PFSK-1 (cell line): ENCODE data around the gene PGLYRP1.

Source experiments
- POLR2AphosphoS5 ChIP-seq: IDR thresholded peaks from 2 replicates; pipeline ENCODE4 v1.6.1; 2012; ENCODE audit warnings: low read depth, mild to moderate bottlenecking, control low read depth, low read length, moderate library complexity
- TAF1 ChIP-seq: IDR thresholded peaks from 2 replicates; pipeline ENCODE4 v1.6.1; 2012; ENCODE audit warnings: low read length, control low read depth, borderline replicate concordance; ENCODE audit not compliant: insufficient read depth
- TF ChIP-seq, protein P1 (sequence below), 2 experiments: IDR thresholded peaks; 2 replicates each; pipeline versions ENCODE4 v1.6.1 to v1.8.0; 2011 to 2012; ENCODE audit warnings: low read depth in 2 of 2, low read length in 2 of 2, control low read depth in 1 of 2, inconsistent platforms in 1 of 2, mild to moderate bottlenecking in 1 of 2, moderate library complexity in 1 of 2; ENCODE audit not compliant: insufficient read depth in 1 of 2

GRCh38 chr19:46030812-46031550, 8.1 kb upstream of the PGLYRP1 start:
- TF ChIP-seq TAF1 (no peak), POLR2AphosphoS5 (no peak)
- TF ChIP-seq, protein P1, sequence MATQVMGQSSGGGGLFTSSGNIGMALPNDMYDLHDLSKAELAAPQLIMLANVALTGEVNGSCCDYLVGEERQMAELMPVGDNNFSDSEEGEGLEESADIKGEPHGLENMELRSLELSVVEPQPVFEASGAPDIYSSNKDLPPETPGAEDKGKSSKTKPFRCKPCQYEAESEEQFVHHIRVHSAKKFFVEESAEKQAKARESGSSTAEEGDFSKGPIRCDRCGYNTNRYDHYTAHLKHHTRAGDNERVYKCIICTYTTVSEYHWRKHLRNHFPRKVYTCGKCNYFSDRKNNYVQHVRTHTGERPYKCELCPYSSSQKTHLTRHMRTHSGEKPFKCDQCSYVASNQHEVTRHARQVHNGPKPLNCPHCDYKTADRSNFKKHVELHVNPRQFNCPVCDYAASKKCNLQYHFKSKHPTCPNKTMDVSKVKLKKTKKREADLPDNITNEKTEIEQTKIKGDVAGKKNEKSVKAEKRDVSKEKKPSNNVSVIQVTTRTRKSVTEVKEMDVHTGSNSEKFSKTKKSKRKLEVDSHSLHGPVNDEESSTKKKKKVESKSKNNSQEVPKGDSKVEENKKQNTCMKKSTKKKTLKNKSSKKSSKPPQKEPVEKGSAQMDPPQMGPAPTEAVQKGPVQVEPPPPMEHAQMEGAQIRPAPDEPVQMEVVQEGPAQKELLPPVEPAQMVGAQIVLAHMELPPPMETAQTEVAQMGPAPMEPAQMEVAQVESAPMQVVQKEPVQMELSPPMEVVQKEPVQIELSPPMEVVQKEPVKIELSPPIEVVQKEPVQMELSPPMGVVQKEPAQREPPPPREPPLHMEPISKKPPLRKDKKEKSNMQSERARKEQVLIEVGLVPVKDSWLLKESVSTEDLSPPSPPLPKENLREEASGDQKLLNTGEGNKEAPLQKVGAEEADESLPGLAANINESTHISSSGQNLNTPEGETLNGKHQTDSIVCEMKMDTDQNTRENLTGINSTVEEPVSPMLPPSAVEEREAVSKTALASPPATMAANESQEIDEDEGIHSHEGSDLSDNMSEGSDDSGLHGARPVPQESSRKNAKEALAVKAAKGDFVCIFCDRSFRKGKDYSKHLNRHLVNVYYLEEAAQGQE (IDR thresholded peaks at IDR 0.05; ENCODE audit: insufficient read depth in 1 of 2, low read depth in 2 of 2, low read length in 2 of 2) = no peak
